ENCODE results near the gene PDLIM4. TPM values are rescaled to one million over a fixed set of nuclear protein-coding genes. Genes with fewer than 3 reads are reported as not detected.

Gene PDLIM4
- total RNA-seq, 1 donor from 2014 or later: 2.0 TPM

- no peak for DNase-seq (ENCODE audit: low spot score in 2 of 2)
- FAIRE-seq: no peak
These were observed 6.9 kb upstream of the PDLIM4 start for GRCh38 chr5:132250547-132250946.

GRCh38 chr5:132251220-132251725 lies 6.2 kb upstream of the PDLIM4 start:
- DNase-seq (ENCODE audit: low spot score in 2 of 2) (no peak), FAIRE-seq (no peak)

GRCh38 chr5:132253008-132253441 lies 4.5 kb upstream of the PDLIM4 start:
- DNase-seq (ENCODE audit: low spot score in 2 of 2) (no peak), FAIRE-seq (no peak)

GRCh38 chr5:132253452-132254320 lies 3.8 kb upstream of the PDLIM4 start:
- FAIRE-seq (no peak), DNase-seq (ENCODE audit: low spot score in 2 of 2) (no peak)

GRCh38 chr5:132254321-132254977 lies 3.0 kb upstream of the PDLIM4 start:
- no peak for FAIRE-seq

GRCh38 chr5:132256086-132256782 lies 1.3 kb upstream of the PDLIM4 start:
- DNase-seq (ENCODE audit: low spot score in 2 of 2) (no peak), FAIRE-seq (no peak)

More at GRCh38 chr5:132254321-132254977, 3.0 kb upstream of the PDLIM4 start:
- DNase-seq (ENCODE audit: low spot score in 2 of 2): no peak

- FAIRE-seq: no peak
- DNase-seq (ENCODE audit: low spot score in 2 of 2): no peak
These were observed 739 bp upstream of the PDLIM4 start for GRCh38 chr5:132256783-132257130.

- DNase-seq (ENCODE audit: low spot score in 2 of 2) (no peak), FAIRE-seq (no peak)
These were observed 889 bp downstream of the PDLIM4 start for GRCh38 chr5:132258102-132259068.

GRCh38 chr5:132259069-132259851 lies 1.8 kb downstream of the PDLIM4 start:
- FAIRE-seq: no peak
- DNase-seq (ENCODE audit: low spot score in 2 of 2): peak; percentile 42 to 61

- no peak for FAIRE-seq
These were observed 2.6 kb downstream of the PDLIM4 start for GRCh38 chr5:132260051-132260450.

GRCh38 chr5:132260714-132261551 lies 3.4 kb downstream of the PDLIM4 start:
- DNase-seq (ENCODE audit: low spot score in 2 of 2): peak; percentile 29 to 61
- no peak for FAIRE-seq

More at GRCh38 chr5:132260051-132260450, 2.6 kb downstream of the PDLIM4 start:
- no peak for DNase-seq (ENCODE audit: low spot score in 2 of 2)

- no peak for FAIRE-seq
- no peak for DNase-seq (ENCODE audit: low spot score in 2 of 2)
These were observed 4.7 kb downstream of the PDLIM4 start for GRCh38 chr5:132261881-132262845.

- DNase-seq (ENCODE audit: low spot score in 2 of 2): no peak
- FAIRE-seq: no peak
These were observed 5.5 kb downstream of the PDLIM4 start for GRCh38 chr5:132262882-132263547.

GRCh38 chr5:132263548-132264261 lies 6.2 kb downstream of the PDLIM4 start:
- FAIRE-seq (no peak), DNase-seq (ENCODE audit: low spot score in 2 of 2) (no peak)

GRCh38 chr5:132264546-132265335 lies 7.2 kb downstream of the PDLIM4 start:
- no peak for DNase-seq (ENCODE audit: low spot score in 2 of 2)
- FAIRE-seq: no peak

Data from frontal cortex (tissue), 4 donors.